GM12874 (cell line): Measurements from ENCODE around the gene SORCS3.

Experiments used
- TF ChIP-seq, protein P1 (sequence below): IDR thresholded peaks from 2 replicates; pipeline ENCODE4 v1.5.1; 2011; ENCODE audit warnings: low read depth, mild to moderate bottlenecking, control low read depth, low read length, moderate library complexity; ENCODE audit not compliant: insufficient read depth

Gene SORCS3

DNA sequence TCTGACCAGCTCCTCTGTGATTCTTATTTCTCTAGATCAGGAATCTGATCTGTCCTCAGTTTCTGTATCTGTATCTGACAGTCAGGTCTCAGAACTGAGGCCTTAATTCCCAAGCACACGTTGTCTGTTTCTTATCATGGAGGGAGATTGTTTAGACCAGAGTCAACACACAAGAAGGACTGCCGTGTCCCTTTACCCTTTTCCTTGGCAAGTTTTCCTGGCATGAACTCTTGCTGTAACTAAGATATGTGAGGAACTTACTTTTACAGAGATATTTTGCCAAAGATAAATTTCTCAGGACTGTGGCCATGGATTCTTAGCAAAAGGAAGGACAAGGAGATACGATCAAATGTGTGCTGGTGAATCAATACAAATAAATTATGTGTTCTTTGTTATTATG is 181.0 kb downstream of the SORCS3 start:
- TF ChIP-seq, protein P1, sequence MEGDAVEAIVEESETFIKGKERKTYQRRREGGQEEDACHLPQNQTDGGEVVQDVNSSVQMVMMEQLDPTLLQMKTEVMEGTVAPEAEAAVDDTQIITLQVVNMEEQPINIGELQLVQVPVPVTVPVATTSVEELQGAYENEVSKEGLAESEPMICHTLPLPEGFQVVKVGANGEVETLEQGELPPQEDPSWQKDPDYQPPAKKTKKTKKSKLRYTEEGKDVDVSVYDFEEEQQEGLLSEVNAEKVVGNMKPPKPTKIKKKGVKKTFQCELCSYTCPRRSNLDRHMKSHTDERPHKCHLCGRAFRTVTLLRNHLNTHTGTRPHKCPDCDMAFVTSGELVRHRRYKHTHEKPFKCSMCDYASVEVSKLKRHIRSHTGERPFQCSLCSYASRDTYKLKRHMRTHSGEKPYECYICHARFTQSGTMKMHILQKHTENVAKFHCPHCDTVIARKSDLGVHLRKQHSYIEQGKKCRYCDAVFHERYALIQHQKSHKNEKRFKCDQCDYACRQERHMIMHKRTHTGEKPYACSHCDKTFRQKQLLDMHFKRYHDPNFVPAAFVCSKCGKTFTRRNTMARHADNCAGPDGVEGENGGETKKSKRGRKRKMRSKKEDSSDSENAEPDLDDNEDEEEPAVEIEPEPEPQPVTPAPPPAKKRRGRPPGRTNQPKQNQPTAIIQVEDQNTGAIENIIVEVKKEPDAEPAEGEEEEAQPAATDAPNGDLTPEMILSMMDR: no peak

DNA sequence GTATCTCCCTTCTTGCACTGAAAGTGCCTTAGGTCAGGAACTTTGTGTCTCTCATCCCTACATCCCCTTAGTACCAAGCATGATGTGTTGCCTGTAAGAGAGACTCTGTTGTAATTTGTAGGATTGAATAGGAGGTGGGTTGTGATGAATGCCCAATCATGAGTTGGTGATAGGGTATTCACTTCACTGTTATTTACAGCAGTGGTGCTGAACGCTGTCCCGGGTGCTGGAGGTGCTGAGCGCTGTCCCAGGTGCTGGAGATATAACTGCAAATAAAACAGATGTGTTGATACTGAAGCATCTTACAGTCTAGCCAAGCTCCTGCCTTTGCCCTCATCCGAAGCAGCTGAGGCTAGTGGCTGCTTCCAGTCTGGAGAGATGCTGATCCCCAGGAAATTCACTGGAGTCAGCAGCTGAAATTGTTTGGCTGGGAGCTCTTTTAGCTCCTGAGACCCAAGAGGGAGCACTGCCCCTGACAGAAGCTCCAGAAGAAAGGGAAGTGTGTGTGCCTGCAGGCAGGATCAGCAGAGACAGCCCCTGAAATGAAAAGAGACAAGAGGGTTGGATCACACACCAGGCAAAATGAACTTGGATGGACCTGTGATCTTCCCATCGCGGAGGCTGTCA is 183.4 kb downstream of the SORCS3 start:
- TF ChIP-seq, protein P1: no peak

GRCh38 chr10:104831272-104831671 is 190.2 kb downstream of the SORCS3 start:
- TF ChIP-seq, protein P1: no peak

GRCh38 chr10:104834580-104834979 is 193.5 kb downstream of the SORCS3 start:
- TF ChIP-seq, protein P1: no peak

DNA sequence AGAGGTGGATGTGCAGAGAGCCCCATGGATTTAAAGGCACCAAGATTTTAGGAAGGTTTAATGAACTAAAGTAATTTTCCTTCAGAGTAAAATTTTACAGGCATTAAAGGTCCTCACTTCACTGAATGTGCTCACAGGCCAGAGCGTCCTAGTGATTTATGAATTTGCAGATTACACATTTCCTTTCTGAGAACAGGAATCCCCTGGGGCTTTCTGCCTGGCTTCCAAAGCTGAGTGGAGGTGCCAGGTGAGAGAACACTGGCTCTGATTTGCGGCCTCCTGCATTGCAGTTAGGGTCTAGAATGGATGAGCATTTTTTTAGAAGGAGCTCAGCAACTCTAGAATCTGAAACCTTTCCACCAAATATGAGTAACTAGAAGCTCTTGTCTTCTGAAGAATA is 194.3 kb downstream of the SORCS3 start:
- TF ChIP-seq, protein P1: no peak

DNA sequence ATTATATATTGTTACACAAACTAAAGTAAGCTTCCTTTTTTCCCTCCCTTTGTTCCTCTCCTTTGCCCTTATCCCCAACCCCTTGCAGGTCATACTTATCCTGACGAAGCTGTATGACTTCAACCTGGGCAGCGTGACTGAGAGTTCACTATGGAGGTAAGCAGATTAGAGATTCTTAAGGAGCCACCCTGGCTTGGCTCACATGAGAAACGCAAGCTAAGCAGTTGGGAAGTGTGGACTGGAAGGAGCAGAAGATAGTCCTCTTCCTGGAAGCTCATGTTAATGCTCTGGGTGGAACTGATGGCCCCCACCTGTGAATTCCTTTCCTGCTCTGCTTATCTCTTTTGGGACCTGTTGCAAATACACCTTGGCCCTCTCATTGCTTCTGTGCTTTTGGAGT is 201.6 kb downstream of the SORCS3 start:
- TF ChIP-seq, protein P1: no peak

GRCh38 chr10:104844073-104844472 is 203.0 kb downstream of the SORCS3 start:
- TF ChIP-seq, protein P1: no peak
